ENCODE data around the gene LIMK2.
"Not testable (repeated sequence)": the region's sequence is repeated elsewhere in the genome, so short reads cannot be mapped to it uniquely, and the experiment has no call there.

LIMK2 gene

DNA sequence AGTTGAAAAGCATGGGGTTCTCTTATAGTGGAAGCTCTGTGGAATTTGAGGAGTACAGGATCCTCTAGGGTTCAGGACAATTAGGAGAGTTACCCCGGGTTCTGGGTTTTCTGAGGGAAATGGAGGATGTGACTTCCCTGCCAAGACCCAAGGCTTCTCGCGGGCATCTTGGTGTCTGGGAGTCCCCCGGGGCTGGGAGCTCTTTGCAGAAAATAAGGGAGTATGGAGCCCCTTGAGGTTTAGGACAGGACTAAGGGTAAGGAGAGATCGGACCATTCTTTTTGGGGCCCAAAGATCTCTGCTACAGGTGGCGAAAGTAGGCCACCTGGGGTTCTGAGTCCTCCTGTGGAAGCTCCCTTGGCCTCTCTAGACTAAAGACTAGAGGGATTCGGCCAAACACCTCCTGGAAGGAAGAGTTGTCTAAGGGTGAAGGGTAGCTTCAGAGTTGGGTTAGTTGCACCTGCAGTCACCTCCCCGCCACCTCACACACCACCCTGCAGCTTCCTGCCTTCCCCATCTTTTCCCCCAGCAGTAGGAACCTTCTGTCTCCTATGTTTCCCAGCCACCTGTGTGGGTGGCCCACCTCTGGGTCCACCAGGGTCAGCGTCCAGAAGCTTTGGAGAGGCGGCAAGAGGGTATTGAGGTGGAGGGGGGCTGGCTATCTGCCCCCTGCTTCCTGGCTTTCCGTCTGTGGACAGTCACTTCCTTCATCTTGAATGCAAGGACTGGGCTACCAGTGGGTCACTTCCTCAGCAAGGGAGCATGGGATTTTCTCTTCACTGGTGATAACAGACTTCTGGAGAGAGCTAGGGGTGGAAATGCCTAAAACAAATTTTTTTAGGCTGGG, 908 bp downstream of the LIMK2 start:
- no peak for DNase-seq

DNA sequence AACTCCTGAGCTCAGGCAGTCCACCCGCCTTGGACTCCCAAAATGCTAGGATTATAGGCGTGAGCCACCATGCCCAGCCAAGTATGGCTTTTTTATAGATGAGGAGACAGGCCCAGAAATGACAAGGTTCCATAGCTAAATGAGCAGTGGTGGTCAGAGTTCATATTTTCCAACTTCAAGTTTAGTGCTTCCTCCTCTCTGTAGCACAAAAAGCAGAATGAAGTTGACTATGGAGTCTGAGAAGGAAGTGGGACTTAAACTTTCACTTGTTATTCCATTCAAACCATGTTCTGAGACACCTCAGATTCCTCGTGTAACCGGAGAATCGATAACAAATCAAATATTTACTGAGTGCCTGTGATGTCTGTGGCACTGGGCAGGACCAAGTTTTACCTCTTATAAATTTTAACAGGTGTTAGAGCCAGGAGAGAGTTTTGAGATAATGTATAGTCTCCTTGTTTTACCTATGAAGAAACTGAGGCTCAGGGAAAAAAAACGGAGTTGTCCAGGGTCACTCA, 3.0 kb downstream of the LIMK2 start:
- no peak for DNase-seq

DNA sequence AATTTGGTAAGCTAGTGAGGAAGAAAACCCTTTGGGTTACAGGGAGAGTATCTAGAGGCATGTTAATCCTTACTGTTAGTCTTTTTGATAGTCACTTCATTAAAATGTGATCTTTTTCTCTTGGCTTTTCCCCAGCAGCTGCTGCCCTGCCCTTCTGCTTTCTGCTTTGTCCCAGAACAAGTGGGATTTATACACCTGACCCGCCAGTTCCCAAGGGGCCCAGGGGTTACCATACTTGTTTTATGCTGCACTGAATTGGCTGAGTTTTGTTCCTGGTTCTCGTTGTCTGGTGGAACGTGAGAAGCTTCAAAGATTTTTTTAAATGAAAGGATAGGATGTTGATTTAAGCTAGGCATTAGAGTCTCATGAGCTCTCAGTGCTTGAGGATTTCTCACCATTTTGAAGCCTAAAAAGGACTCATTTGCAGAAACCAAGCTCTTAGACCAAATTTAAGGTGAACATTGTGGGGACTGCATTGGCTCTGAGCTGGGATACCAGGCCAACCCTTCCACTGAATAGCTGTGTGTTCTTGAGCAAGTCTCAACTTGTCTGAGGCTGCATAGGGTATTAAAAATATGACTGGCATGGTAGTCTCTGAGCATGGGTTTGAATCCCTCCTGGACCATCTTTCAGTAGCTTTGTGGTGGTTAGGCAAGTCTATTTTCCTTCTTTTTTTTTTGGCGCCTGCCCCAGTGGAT, 6.6 kb downstream of the LIMK2 start:
- DNase-seq, result no peak

DNA sequence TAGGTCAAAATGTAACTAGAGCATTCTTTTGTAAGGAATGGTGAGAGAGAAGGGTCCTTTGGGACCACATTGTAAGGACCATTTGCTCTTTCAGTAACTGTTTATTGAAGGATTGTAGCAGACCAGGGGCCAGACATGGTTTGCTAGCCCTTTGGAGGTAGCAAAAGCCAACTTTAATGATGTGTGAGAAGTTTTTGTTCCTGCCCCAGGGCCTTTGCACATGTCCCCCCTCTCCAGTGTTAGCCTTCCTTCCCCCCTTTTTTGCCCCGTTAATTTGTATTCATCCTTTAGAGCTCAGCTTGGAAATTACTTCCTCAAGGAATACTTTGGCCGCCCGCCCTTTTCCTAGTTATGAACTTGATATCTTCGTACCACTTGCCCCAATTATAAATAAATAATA, 9.0 kb downstream of the LIMK2 start:
- no peak for DNase-seq

DNA sequence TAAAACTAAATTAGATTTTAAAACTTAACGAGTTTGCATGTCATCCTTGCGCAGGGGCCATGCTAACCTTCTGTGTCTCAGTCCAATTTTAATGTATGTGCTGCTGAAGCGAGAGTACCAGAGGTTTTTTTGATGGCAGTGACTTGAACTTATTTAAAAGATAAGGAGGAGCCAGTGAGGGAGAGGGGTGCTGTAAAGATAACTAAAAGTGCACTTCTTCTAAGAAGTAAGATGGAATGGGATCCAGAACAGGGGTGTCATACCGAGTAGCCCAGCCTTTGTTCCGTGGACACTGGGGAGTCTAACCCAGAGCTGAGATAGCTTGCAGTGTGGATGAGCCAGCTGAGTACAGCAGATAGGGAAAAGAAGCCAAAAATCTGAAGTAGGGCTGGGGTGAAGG, 10.6 kb downstream of the LIMK2 start:
- no peak for DNase-seq

DNA sequence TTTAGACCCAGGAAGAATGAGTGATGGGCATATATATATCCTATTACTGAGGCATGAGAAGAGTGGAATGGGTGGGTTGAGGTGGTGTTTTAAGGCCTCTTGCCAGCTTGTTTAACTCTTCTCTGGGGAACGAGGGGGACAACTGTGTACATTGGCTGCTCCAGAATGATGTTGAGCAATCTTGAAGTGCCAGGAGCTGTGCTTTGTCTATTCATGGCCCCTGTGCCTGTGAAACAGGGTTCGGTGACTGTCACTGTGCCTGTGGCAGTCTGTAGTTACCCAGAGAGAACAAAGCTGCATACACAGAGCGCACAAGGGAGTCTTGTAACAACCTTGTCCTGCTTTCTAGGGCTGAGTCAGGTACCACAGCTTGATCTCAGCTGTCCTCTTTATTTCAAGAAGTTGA, 11.7 kb downstream of the LIMK2 start:
- DNase-seq, result no peak

DNA sequence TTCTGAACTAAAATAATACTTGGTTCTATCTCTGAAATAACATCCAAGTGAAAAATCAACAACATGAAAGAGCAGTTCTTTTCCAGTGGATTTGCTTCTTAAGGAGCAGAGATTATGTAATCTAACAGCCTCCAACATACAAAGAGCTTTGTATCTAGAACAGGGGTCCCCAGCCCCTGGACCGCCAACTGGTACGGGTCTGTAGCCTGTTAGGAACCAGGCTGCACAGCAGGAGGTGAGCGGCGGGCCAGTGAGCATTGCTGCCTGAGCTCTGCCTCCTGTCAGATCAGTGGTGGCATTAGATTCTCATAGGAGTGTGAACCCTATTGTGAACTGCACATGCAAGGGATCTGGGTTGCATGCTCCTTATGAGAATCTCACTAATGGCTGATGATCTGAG, 12.6 kb downstream of the LIMK2 start:
- not testable (repeated sequence) for DNase-seq

DNA sequence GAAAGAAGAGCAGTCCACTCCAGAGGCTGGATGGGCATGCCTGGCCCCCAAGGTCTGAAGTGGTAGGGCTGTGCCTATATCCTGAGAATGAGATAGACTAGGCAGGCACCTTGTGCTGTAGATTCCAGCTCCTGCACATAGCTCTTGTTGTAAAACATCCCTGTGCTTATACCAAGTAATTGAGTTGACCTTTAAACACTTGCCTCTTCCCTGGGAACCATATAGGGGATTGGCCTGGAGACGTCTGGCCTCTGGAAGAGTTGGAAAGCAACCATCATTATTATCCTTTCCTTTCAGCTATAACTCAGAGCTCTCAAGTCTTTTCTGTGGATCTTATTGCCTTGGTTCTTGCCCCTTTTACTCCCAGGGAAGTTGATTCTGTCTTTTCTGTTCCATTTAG, 15.1 kb downstream of the LIMK2 start:
- no peak for DNase-seq

DNA sequence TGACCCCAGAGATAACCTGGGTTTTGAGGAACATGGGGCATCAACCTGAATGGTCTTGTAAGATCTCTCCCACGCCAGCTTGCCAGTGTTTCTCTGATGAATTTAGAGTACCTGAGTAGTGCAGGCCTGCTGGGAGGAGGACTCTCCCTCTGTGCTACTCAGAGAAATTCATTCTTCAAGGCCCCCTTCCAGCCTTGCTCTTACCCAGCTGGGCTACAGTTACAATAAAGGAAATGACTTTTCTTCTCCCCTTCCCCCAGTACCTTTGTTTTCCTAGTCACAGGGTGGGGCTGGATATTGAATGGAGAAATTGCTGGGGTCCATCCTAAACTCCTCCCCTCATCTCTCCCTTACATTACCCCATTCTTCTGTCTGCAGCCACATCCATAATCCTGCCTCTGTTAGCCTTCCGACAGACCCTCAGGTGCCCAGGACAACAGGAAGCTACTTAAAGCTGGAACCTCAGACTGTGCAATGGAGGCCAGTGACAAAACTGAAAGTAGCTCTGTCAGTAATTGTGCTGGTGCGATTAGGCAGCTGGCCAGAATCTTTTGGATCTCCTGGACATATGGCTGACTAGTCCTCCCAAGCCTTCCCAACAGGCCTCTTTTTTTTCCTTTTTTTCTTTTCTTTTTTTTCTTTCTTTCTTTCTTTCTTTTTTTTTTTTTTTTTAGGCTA, 17.4 kb downstream of the LIMK2 start:
- no peak for DNase-seq

DNA sequence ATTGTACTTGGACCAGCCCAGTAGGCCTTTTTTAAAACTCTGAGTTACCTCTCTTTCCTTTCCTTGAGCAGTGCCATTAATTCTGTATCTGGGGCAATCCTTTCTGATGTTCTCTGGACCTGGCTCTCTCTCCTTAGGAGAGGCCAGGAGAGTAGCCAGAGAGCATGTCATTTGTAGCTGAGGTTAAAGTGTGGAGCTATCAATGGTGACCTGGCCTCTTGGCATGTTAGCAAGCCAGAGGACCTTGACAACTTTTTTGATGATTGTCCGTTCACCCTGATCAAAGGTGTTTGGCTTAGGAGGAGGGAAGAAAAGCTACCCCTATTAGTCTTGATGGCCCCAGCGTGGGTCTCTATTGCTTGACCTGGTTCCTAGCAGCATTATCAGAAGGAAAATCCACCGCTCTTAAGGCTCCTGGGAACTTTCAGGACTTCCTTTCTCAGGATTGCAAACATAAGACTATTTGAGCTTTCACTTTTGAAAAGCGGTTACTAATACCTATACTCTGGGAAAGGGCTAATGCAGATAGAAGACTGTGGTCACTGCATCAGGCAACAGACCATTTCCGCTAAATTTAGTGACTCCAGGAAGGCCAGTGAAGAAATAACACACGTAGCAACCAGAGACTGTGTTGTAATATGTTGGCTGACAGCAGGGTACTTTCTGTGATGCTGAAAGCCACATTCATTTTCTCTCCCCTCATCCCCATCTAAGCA, 18.2 kb downstream of the LIMK2 start:
- DNase-seq, result no peak

DNA sequence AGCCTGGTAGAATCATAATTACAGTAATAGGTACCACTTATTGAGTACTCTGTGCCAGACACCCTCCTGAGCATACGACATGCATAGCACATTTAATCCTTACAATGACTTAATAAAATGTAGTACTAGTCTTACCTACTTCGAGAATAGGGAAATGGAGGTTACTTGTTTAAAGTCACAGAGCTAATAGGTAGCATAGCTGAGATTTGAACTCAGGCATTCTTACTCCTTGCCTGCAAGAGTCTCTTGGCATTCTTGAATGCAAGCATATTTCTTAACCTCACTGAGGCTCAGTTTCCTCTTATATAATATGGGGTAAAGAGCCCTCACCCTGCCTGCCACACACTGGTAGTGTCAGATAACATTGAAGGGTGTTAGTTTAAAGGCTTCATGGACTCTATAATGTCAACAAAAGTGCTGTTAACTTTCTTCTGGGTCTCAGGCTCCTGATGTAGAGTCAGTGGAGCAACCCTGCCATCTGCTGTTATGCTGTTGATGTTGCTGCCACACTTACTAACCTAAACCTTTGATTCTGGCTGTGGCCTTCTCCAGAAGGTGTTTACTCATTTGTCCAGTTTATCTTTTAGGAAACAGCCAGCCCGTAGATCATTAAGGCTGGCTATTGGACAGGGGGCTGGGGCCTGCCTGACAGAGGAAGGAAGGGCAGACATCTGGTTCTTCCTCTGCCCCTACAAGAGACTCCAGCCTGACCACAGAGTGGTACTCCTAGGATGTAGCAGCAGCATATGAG, 18.9 kb downstream of the LIMK2 start:
- DNase-seq, result no peak

DNA sequence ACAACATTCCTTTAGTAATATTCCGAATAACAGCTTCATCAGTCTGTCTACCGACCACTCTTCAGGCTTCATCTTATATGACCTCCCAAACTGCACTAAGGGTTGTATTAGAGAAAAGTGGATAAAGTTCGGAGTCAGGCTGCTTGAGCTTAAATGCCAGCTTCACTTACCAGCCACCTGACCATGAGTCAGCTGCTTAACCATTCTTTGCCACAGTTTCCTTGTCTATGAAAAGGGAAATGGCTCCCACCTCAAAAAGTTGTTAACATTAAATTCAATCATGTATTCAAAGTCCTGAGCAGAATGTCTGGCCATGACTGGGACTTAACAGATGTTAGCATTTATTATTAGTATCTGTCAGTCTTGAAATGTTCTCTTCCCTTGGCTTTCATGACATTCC, 20.9 kb downstream of the LIMK2 start:
- no peak for DNase-seq

DNA sequence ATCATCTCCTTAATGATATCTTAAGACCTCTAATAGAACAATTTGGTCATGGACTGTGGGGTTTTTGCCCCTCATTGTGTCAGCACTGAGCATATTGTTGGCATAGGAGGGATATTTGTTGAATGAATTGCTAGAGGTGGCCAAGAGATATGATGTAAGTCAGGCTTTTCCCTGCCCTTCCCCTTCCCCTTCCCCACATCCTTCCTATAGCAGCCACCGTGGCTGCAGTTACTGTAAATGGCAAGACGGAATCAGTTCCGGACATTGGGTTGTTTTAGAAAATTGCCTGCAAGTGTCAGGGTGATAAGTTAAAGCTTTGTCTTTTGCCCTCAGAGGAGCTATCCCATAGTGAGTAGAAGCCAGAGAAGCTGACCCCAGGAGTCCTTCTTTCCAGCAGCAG, 23.0 kb downstream of the LIMK2 start:
- no peak for DNase-seq

DNA sequence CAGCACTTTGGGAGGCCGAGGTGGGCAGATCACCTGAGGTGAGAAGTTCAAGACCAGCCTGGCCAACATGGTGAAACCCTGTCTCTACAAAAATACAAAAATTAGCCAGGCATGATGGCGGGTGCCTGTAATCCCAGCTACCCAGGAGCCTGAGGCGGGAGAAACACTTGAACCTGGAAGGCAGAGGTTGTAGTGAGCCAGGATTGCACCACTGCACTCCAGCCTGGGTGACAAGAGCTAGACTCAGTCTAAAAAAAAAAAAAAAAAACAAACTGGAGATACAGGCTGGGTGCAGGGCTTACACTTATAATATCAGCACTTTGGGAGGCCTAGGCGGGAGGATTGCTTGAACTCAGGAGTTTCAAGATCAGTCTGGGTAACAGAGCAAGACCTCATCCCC, 23.9 kb downstream of the LIMK2 start:
- not testable (repeated sequence) for DNase-seq

DNA sequence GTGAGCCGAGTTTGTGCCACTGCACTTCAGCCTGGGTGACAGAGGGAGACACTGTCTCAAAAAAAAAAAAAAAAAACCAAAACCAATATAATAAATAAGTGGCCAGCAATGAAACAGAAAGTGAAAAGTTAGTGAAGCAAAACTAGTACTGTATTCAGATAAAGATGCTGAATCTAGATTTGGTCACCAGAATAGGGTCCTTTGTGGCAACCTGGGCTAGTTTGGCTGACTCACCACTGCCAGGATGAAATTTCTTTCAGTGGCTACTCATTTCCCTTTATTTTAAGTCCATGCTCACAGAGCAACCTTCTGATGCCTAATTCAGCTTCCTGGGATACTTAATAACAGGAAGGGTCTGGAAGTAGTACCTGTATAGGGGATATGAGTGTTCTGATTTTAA, 26.0 kb downstream of the LIMK2 start:
- DNase-seq, result no peak

DNA sequence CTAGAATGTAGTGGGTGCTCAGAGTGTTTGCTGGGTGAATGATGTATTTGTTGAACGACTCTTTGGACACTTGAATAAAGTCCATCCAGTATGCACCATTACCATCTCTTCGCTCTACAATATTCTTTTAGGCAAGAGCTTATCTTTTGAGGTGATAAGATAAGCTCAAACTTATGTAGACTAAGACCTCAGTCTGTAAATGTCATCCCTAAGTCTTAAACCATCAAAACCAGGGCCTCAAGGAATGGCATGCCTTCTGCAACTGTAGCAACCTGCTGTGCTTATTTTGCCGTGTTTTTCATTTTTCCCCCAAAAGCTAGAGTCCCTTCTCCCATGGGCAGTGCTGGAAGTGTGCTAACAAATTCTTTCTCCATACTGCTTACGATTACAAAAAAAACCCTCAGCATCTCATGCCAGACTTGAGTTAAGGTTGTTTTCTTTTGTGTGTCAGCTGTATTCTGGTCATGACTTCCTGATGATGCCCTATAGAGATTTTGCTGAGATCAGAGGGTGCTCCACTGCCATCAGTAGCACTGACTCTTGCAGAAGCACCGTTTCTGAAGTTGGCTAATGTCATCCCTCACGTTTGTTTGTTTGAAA, 27.8 kb downstream of the LIMK2 start:
- no peak for DNase-seq

DNA sequence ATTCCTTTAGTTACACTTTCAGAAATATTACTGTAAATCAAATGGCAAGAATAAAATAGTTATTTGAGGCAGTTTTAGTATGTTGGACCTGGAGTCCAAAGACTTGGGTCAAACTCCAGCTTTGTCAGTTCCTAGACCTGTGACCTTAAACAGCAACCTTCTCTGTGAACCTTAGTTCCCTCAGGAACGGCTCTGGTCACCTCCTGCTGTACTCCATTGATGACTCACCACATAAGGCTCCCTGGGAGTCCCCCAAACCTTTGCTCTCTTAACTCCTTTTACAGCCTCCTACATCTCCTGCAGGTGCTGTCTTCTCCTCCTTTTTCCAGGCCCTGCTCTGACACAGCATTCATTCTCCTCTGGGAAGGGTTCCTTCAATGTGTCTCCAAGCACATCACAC, 29.1 kb downstream of the LIMK2 start:
- no peak for DNase-seq

DNA sequence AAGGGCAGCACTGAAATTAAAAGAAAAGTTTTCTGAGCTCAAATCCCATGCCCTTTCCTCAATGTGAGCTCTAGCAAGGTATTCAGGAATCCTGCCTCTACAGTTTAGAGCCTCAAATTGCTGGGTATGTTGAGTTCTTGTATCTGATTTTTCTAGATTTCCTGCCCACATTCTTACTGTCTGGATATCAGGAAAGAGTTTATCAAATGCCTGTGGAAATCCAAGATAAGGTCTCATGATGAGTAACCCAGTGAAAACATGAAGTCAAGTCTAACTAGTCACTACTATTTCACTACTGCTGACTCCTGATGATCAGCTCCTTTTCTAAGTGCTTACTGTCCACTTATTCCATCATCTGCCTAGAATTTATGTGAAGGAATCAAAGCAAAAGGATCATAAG, 29.8 kb downstream of the LIMK2 start:
- DNase-seq, result no peak

DNA sequence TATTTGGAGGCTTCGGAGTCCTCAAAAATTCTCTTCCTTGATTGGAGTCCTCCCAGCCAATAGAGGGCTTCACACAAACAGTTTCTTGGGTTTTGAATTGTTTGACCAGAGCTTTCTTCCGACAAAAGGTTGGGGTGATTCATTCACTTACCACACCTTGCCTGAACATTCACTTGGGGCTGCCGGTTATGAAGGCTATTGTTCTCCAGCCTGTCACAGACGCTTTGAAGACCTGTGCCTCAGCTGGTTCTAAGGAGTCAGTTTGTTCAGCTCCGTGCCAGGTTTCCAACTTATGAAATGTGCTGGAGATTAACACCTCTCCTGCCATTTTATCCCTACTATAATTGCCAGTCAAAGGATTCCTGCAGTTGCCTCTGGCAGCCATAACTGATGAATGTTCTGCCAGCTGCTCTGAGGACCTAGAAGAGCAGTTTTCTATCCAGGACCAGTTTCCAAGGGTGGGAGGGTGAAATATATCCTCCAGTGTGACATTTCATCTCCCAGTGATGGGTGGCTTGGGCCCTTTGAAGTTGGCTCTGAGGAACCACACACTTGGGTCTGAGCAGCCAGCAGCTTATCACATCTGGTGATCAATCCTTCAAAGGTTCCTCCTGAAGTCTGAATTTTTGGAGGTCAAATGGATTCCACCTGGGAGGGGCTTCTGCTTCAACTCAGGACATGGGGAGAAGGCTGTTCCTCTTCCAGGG, 31.4 kb downstream of the LIMK2 start:
- no peak for DNase-seq

DNA sequence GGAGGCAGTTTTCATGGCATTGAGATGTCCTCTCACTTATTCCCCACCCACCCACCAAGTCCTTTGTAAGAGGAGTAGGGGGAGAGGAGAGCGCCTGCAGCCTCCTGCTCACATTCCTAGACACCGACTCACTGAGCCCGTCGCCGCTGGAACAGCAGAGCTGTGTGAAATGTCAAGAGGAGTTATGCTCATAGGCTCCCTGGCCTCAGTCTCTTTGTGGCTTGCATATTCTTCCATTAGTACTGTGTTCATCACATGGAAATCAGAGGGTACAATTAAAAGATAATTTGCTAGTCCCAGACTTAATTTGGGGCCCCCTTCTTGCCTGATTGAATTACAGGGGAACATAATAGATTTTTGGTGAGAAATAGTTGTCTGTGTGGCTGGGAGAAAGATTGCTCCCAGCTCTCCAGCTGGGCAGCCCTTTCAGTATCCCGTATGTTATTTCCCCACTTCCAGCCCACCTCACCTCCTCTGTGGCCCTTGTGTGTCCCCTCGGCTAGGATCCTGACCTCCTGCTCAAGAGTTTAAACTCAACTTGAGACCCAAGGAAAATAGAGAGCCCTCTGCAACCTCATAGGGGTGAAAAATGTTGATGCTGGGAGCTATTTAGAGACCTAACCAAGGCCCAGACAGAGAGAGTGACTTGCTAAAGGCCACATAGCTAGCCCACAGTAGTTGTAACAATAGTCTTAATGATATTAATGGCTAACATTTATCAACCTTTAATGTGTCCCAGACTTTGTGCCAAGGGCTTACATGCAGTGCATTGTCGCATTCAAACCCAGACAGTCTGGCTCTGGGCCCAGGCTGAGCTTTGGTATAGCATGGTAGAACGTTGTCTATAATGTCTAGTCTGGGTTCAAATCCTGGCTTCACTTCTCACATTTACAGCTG, 32.2 kb downstream of the LIMK2 start:
- no peak for DNase-seq

Data from NCI-H187 treated with DMSO at 0.1 percent for 48 hours (cell line).